Natural killer cell (primary cell): Measurements from ENCODE around the gene TMEM175. TPM values are rescaled to one million over a fixed set of nuclear protein-coding genes. Genes with fewer than 3 reads are reported as not detected.

Source experiments
- ATAC-seq, 3 donors: fragments of 150-1000 bp in 2 of 3; fragments of 200-7000 bp in 1 of 3; cut with Tn5 transposase; 1 replicate in 1 of 3; 2 replicates in 2 of 3; pipeline ENCODE4 v1.10.0; 2021; ENCODE audit warnings: mild to moderate bottlenecking in 2 of 3, moderate library complexity in 2 of 3
- DNase-seq, 2 donors: peaks; one replicate each; pipeline versions ENCODE4 v3.0.0 to v3.0.0-alpha.2; 2013 to 2021; ENCODE audit warnings: mixed read lengths in 1 of 2
- H3K27ac ChIP-seq: one replicate; pipeline ENCODE4 v1.5.1; 2013; ENCODE audit warnings: mild to moderate bottlenecking, low read length
- H3K27me3 ChIP-seq: one replicate; pipeline ENCODE4 v1.6.1; 2013; ENCODE audit warnings: low read length; ENCODE audit not compliant: control insufficient read depth, insufficient read depth
- H3K36me3 ChIP-seq: one replicate; pipeline ENCODE4 v1.6.1; 2013; ENCODE audit warnings: low read length; ENCODE audit not compliant: control insufficient read depth, insufficient read depth
- H3K4me1 ChIP-seq: one replicate; pipeline ENCODE4 v1.6.1; 2013; ENCODE audit warnings: low read length; ENCODE audit not compliant: control insufficient read depth, insufficient read depth
- H3K4me3 ChIP-seq: one replicate; pipeline ENCODE4 v1.5.1; 2013; ENCODE audit warnings: low read length
- H3K9me3 ChIP-seq: one replicate; pipeline ENCODE4 v1.6.1; 2013; ENCODE audit warnings: low read length; ENCODE audit not compliant: control insufficient read depth, insufficient read depth
- H3K27ac Mint-ChIP-seq, 2 donors: one replicate each; pipeline ENCODE4 v1.8.0; 2022; ENCODE audit warnings: mild to moderate bottlenecking in 2 of 2, mixed read lengths in 2 of 2, moderate library complexity in 1 of 2
- H3K27me3 Mint-ChIP-seq, 2 donors: one replicate each; pipeline ENCODE4 v1.8.0; 2022; ENCODE audit warnings: low read depth in 2 of 2, mixed read lengths in 2 of 2
- H3K36me3 Mint-ChIP-seq: one replicate; pipeline ENCODE4 v1.8.0; 2022; ENCODE audit warnings: mixed read lengths
- H3K4me1 Mint-ChIP-seq, 2 donors: one replicate each; pipeline ENCODE4 v1.8.0; 2022; ENCODE audit warnings: mixed read lengths in 2 of 2
- H3K4me3 Mint-ChIP-seq: one replicate; pipeline ENCODE4 v1.8.0; 2022; ENCODE audit warnings: mild to moderate bottlenecking, moderate library complexity, mixed read lengths
- H3K9me3 Mint-ChIP-seq, 2 donors: one replicate each; pipeline ENCODE4 v1.8.0; 2022; ENCODE audit warnings: mixed read lengths in 2 of 2
- WGBS: methylation state at CpG from one replicate; pipeline ENCODE4 v1.1.7; 2013; ENCODE audit warnings: missing lambda C conversion rate; ENCODE audit not compliant: insufficient coverage; 5-methylcytosine and 5-hydroxymethylcytosine counted together
- intact Hi-C: fragments of 100-400 bp; cut with micrococcal nuclease; formaldehyde crosslinking; loops from one replicate; pipeline ENCODE4 v1.14.2; 2022
- total RNA-seq, 4 donors: library from RNA; stranded (reverse); fragments of 120-200 nt in 1 of 4; gene quantifications; one replicate each; pipeline versions ENCODE4 v1.2.3 to v1.2.4, GENCODE V29; 2013 to 2022
- TF ChIP-seq, protein P1 (sequence below): fragments of 200-600 bp; IDR thresholded peaks from one replicate; pipeline ENCODE4 v1.8.0; 2022; ENCODE audit warnings: antibody characterized with exemption

TMEM175 gene
- total RNA-seq, 3 donors from 2014 or later (not counting 1 experiment from before 2014, with no cell fraction given) = 72.8 to 79.8 (median 73.2) TPM

DNA sequence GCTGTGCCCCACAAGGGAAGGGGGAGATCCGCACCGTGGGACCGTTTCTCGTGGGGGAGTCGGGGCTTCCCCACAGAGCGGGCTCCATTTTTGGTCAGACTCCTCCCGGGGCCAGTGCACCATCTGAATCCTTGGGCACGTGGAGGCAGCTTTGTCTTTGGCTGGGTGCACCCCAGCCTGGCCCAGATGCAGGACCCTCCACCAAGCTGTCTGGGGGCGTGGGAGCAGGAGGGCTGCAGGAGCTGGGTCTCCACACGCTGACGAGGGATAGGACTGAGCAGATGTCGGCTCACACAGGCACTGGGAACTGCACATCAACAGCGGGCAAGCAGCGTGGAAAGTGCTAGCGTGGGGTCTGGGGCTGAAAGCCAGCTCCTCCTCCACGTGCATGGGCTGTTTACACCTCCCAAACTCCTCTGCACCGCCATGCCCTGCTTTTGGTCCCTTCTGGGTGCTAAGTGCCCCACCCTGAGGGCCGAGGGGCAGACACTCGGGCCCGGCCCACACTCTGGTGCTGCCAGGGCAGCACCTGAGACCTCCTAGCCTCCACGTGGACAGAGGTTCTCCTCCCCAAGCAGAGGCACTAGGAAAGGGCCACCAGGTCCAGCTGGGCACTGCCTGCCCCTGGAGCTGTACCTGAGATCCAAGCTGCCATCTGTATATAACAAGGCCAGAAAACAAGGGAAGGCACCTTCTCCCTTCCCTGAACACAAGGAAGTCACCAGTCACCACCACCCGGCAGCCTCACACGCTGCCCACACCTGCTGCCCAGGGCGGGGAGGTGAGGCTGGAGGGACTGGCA lies 27.3 kb downstream of the TMEM175 start:
- no peak for ATAC-seq
- DNase-seq = no peak
- Mint-ChIP-seq H3K27me3 (no peaks in the 10 kb centered on the region), H3K36me3 (no peaks in the 10 kb centered on the region), H3K27ac (peak overlapping the region; percentile 16 to 54), H3K4me3 (no peak overlapping the region), H3K4me1 (peaks cover 4 to 10% of the 10 kb centered on the region in 2 donors), H3K9me3 (no peaks in the 10 kb centered on the region)
- peaks cover 51% of the 10 kb centered on the region for H3K36me3 ChIP-seq
- no peak overlapping the region for H3K4me3 ChIP-seq
- no peaks in the 10 kb centered on the region for H3K4me1 ChIP-seq
- H3K27me3 ChIP-seq = no peaks in the 10 kb centered on the region
- no peaks in the 10 kb centered on the region for H3K9me3 ChIP-seq
- 92% methylated on average over 24 of the region's 24 CpGs for WGBS
- TF ChIP-seq, protein P1, sequence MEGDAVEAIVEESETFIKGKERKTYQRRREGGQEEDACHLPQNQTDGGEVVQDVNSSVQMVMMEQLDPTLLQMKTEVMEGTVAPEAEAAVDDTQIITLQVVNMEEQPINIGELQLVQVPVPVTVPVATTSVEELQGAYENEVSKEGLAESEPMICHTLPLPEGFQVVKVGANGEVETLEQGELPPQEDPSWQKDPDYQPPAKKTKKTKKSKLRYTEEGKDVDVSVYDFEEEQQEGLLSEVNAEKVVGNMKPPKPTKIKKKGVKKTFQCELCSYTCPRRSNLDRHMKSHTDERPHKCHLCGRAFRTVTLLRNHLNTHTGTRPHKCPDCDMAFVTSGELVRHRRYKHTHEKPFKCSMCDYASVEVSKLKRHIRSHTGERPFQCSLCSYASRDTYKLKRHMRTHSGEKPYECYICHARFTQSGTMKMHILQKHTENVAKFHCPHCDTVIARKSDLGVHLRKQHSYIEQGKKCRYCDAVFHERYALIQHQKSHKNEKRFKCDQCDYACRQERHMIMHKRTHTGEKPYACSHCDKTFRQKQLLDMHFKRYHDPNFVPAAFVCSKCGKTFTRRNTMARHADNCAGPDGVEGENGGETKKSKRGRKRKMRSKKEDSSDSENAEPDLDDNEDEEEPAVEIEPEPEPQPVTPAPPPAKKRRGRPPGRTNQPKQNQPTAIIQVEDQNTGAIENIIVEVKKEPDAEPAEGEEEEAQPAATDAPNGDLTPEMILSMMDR = no peak
- intact Hi-C loops = no loop called here
- H3K27ac ChIP-seq = no peak overlapping the region

DNA sequence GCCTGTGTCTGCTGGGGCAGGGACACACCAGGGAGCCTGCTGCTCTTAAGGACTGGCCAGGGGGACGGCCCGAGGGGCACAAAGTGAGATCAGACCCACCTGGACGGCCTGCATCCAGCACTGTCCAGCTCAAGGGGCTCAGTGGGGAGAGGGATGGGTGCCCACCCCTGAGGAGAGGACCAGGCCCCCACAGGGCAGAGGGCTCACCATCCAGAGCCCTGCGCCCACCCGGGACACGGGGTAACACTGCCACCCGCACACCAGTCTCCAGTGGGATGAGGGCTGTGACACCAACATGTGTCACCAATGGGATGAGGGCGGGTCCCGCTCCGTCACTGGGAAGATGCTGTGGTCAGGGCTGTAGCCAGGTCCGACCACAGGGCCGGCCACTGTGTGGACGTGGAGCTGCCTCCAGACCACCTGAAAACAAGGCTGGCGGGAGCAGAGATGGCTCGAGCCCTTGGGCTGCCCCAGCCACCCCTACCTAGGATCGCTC lies 27.9 kb downstream of the TMEM175 start:
- Histone ChIP-seq H3K27me3 (no peaks in the 10 kb centered on the region), H3K27ac (no peak overlapping the region), H3K9me3 (no peaks in the 10 kb centered on the region), H3K36me3 (peaks cover 49% of the 10 kb centered on the region), H3K4me3 (no peak overlapping the region), H3K4me1 (no peaks in the 10 kb centered on the region)
- ATAC-seq = no peak
- intact Hi-C loops = no loop called here
- peak overlapping the region; percentile 16 to 54 for H3K27ac Mint-ChIP-seq
- no peaks in the 10 kb centered on the region for H3K27me3 Mint-ChIP-seq
- H3K36me3 Mint-ChIP-seq = no peaks in the 10 kb centered on the region
- H3K4me3 Mint-ChIP-seq = no peak overlapping the region
- H3K9me3 Mint-ChIP-seq = no peaks in the 10 kb centered on the region
- WGBS = 94% methylated on average over 16 of the region's 16 CpGs
- H3K4me1 Mint-ChIP-seq = peaks cover 4 to 10% of the 10 kb centered on the region in 2 donors
- TF ChIP-seq, protein P1 = no peak
- no peak for DNase-seq

DNA sequence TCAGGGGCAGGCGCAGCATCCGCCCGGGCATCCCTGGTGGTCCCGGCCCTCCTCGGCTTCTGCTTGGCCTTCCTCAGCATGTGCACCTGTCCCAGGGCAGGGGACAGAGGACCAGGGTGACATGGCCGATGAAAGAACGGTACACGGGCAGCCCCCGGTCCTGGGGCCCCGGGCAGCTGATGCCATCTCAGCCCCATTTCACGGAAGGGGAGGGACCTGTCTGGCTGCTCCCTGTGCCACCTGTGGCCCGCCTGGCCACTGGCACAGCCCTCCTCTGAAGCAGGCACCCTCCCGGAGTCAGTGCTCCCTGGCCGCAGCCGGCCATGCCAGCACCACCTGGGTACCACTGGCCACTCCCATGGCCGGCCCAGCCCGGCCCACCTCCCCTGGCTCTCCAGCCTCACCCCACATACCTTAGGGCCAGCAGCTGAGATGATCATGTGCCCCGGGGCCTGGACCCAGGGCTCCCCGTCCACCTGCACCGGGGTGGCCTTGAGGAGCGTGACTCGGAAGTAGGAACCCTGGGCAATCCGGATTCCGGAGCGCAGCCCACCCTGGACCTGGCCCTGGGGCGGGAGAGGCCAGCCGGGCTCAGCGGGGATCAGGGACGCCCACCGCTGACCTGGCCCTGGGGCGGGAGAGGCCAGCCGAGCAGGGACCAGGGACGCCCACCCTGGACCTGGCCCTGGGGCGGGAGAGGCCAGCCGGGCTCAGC lies 28.5 kb downstream of the TMEM175 start:
- H3K36me3 ChIP-seq = peaks cover 51% of the 10 kb centered on the region
- no peaks in the 10 kb centered on the region for H3K4me1 ChIP-seq
- intact Hi-C loops = no loop called here
- H3K9me3 ChIP-seq = no peaks in the 10 kb centered on the region
- ATAC-seq (no peak), DNase-seq (no peak)
- no peaks in the 10 kb centered on the region for H3K27me3 ChIP-seq
- no peaks in the 10 kb centered on the region for H3K36me3 Mint-ChIP-seq
- no peaks in the 10 kb centered on the region for H3K27me3 Mint-ChIP-seq
- TF ChIP-seq, protein P1 = no peak
- H3K9me3 Mint-ChIP-seq = no peaks in the 10 kb centered on the region
- no peak overlapping the region for H3K4me3 Mint-ChIP-seq
- peaks cover 4 to 10% of the 10 kb centered on the region in 2 donors for H3K4me1 Mint-ChIP-seq
- H3K4me3 ChIP-seq = no peak overlapping the region
- 95% methylated on average over 35 of the region's 35 CpGs for WGBS
- no peak overlapping the region for H3K27ac Mint-ChIP-seq
- H3K27ac ChIP-seq = no peak overlapping the region
